ENCODE data around the gene RBP7. TPM values are rescaled to one million over a fixed set of nuclear protein-coding genes. Genes with fewer than 3 reads are reported as not detected.

Gene RBP7
- total and polyA plus RNA-seq, 2 experiments from 2014 or later: 0.86 to 2.3 TPM

GRCh38 chr1:9985001-9985400, 12.0 kb upstream of the RBP7 start:
- peaks cover 5% of the 10 kb centered on the region for H3K36me3 ChIP-seq
- no peak for TF ChIP-seq CTCF (IDR thresholded peaks at IDR 0.05; ENCODE audit: low read depth, low read length)

GRCh38 chr1:9989773-9990172, 7.3 kb upstream of the RBP7 start:
- Histone ChIP-seq H3K4me3 (no peak overlapping the region), H3K27ac (no peak overlapping the region), H3K27me3 (no peaks in the 10 kb centered on the region), H3K36me3 (no peaks in the 10 kb centered on the region), H3K9me3 (ENCODE audit: low read depth) (no peaks in the 10 kb centered on the region), H3K4me1 (ENCODE audit: low read depth) (peaks cover 3% of the 10 kb centered on the region)
- no peak for DNase-seq (ENCODE audit: low read depth in 1 of 2, low spot score in 1 of 2)
- no peak for TF ChIP-seq CTCF (IDR thresholded peaks at IDR 0.05; ENCODE audit: low read depth, low read length)

More at GRCh38 chr1:9985001-9985400, 12.0 kb upstream of the RBP7 start:
- no peaks in the 10 kb centered on the region for H3K4me1 ChIP-seq (ENCODE audit: low read depth)
- H3K27me3 ChIP-seq: no peaks in the 10 kb centered on the region
- peak in 1 of 2 donors; percentile 21 for DNase-seq (ENCODE audit: low read depth in 1 of 2, low spot score in 1 of 2)
- H3K27ac ChIP-seq: no peak overlapping the region
- H3K9me3 ChIP-seq (ENCODE audit: low read depth): no peaks in the 10 kb centered on the region
- H3K4me3 ChIP-seq: no peak overlapping the region

- Histone ChIP-seq H3K27me3 (peaks cover 11% of the 10 kb centered on the region), H3K4me1 (ENCODE audit: low read depth) (peaks cover 3% of the 10 kb centered on the region), H3K9me3 (ENCODE audit: low read depth) (no peaks in the 10 kb centered on the region), H3K36me3 (no peaks in the 10 kb centered on the region), H3K27ac (no peak overlapping the region), H3K4me3 (no peak overlapping the region)
- DNase-seq (ENCODE audit: low read depth in 1 of 2, low spot score in 1 of 2): peak in 1 of 2 donors; percentile 78
- no peak for TF ChIP-seq CTCF (IDR thresholded peaks at IDR 0.05; ENCODE audit: low read depth, low read length)
These were observed 6.1 kb upstream of the RBP7 start for GRCh38 chr1:9990944-9991343.

GRCh38 chr1:9992910-9993309, 4.1 kb upstream of the RBP7 start:
- no peaks in the 10 kb centered on the region for H3K36me3 ChIP-seq
- DNase-seq (ENCODE audit: low read depth in 1 of 2, low spot score in 1 of 2): no peak
- TF ChIP-seq CTCF (IDR thresholded peaks at IDR 0.05; ENCODE audit: low read depth, low read length): no peak

GRCh38 chr1:9993561-9994075, 3.4 kb upstream of the RBP7 start:
- no peak overlapping the region for H3K4me3 ChIP-seq
- H3K9me3 ChIP-seq (ENCODE audit: low read depth): no peaks in the 10 kb centered on the region
- peak; percentile 6 to 57 for DNase-seq (ENCODE audit: low read depth in 1 of 2, low spot score in 1 of 2)
- TF ChIP-seq CTCF (IDR thresholded peaks at IDR 0.05; ENCODE audit: low read depth, low read length): no peak
- H3K4me1 ChIP-seq (ENCODE audit: low read depth): peaks cover 3% of the 10 kb centered on the region
- H3K27ac ChIP-seq: no peak overlapping the region
- H3K36me3 ChIP-seq: no peaks in the 10 kb centered on the region
- peaks cover 38% of the 10 kb centered on the region for H3K27me3 ChIP-seq

More at GRCh38 chr1:9992910-9993309, 4.1 kb upstream of the RBP7 start:
- peaks cover 31% of the 10 kb centered on the region for H3K27me3 ChIP-seq
- no peaks in the 10 kb centered on the region for H3K9me3 ChIP-seq (ENCODE audit: low read depth)
- no peak overlapping the region for H3K4me3 ChIP-seq
- H3K27ac ChIP-seq: no peak overlapping the region
- peaks cover 3% of the 10 kb centered on the region for H3K4me1 ChIP-seq (ENCODE audit: low read depth)
